B cell (primary cell): ENCODE measurements around the gene IGLON5.

ENCODE experiments used
- CTCF ChIP-seq: fragments of 200-600 bp; IDR thresholded peaks from one replicate; pipeline ENCODE4 v1.8.0; 2022; ENCODE audit warnings: antibody characterized with exemption, mild to moderate bottlenecking
- EZH2 ChIP-seq: IDR thresholded peaks from 2 replicates; pipeline ENCODE4 v1.6.1; 2012; ENCODE audit warnings: borderline replicate concordance, low read depth, mild to moderate bottlenecking, moderate library complexity, low read length; ENCODE audit not compliant: insufficient read depth, poor library complexity, severe bottlenecking

DNA sequence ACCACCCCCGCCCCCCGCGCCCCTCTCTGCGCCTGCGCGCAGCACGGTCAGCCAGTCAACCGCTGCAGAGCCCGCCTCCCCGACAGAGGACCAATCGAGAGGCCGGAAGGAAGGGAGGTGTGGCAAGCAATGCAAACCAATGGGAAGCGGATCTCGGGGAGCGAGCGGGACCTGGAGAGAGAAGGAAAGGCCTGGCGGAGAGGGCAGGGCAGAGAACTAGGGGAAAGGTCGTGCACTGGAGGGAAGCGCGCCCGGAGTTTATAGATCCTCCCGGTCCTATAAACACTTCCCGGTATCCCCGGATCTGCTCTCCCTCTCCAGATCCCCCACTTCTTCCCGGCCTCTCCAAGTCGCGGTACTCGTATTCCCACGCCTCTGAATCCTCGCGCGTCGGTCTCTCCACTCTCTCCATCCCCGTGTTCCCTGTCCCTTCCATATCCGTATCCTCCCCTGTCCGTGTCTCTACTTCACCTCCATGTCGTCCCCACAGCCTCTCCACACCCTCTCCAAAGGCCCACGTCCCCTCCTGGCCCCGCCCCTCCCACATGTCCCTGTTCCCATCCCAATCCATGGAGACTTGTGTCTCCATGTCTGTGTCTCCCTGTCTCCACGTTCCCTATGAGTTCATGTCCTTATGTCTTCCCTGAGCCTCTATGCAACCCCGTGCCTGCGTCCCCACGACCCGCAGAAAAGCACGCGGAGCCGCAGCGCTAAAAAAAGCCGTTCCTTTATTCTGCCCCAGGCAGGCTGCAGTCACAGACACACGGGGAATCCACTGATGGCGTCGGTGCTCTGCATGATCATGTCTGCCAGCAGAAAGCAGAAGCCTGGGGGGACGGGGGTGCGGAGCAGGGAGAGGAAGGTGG lies 55.2 kb downstream of the IGLON5 start:
- TF ChIP-seq CTCF (no peak), EZH2 (no peak)
